ENCODE measurements around the gene PTPN13. TPM values are rescaled to one million over a fixed set of nuclear protein-coding genes. Genes with fewer than 3 reads are reported as not detected.

Gene PTPN13
- total RNA-seq, 1 donor from 2014 or later: 24.9 TPM

GRCh38 chr4:86592553-86593249 is 1.4 kb upstream of the PTPN13 start:
- DNase-seq (ENCODE audit: low spot score): no peak

GRCh38 chr4:86594559-86595425 is 677 bp downstream of the PTPN13 start:
- DNase-seq (ENCODE audit: low spot score): peak; percentile 33

- DNase-seq (ENCODE audit: low spot score): no peak
Observed at GRCh38 chr4:86595426-86595805, 1.3 kb downstream of the PTPN13 start.

- DNase-seq (ENCODE audit: low spot score): no peak
Observed at GRCh38 chr4:86596807-86597206, 2.7 kb downstream of the PTPN13 start.

- DNase-seq (ENCODE audit: low spot score): no peak
Observed at GRCh38 chr4:86600007-86600653, 6.0 kb downstream of the PTPN13 start.

GRCh38 chr4:86603311-86603885 is 9.3 kb downstream of the PTPN13 start:
- DNase-seq (ENCODE audit: low spot score): no peak

GRCh38 chr4:86606809-86607208 is 12.7 kb downstream of the PTPN13 start:
- DNase-seq (ENCODE audit: low spot score): no peak

GRCh38 chr4:86608757-86609375 is 14.8 kb downstream of the PTPN13 start:
- no peak for DNase-seq (ENCODE audit: low spot score)

GRCh38 chr4:86611757-86612156 is 17.6 kb downstream of the PTPN13 start:
- no peak for DNase-seq (ENCODE audit: low spot score)

GRCh38 chr4:86613734-86614133 is 19.6 kb downstream of the PTPN13 start:
- DNase-seq (ENCODE audit: low spot score): no peak

- no peak for DNase-seq (ENCODE audit: low spot score)
Observed at GRCh38 chr4:86614865-86615264, 20.8 kb downstream of the PTPN13 start.

- DNase-seq (ENCODE audit: low spot score): no peak
Observed at GRCh38 chr4:86615501-86615900, 21.4 kb downstream of the PTPN13 start.

- no peak for DNase-seq (ENCODE audit: low spot score)
Observed at GRCh38 chr4:86619656-86620055, 25.5 kb downstream of the PTPN13 start.

- no peak for DNase-seq (ENCODE audit: low spot score)
Observed at GRCh38 chr4:86621435-86621834, 27.3 kb downstream of the PTPN13 start.

GRCh38 chr4:86626066-86626465 is 32.0 kb downstream of the PTPN13 start:
- DNase-seq (ENCODE audit: low spot score): no peak

- DNase-seq (ENCODE audit: low spot score): no peak
Observed at GRCh38 chr4:86627462-86628135, 33.5 kb downstream of the PTPN13 start.

GRCh38 chr4:86630629-86631028 is 36.5 kb downstream of the PTPN13 start:
- DNase-seq (ENCODE audit: low spot score): no peak

- no peak for DNase-seq (ENCODE audit: low spot score)
Observed at GRCh38 chr4:86631166-86631565, 37.1 kb downstream of the PTPN13 start.

GRCh38 chr4:86633854-86634253 is 39.7 kb downstream of the PTPN13 start:
- DNase-seq (ENCODE audit: low spot score): no peak

- no peak for DNase-seq (ENCODE audit: low spot score)
Observed at GRCh38 chr4:86640469-86640868, 46.4 kb downstream of the PTPN13 start.

- no peak for DNase-seq (ENCODE audit: low spot score)
Observed at GRCh38 chr4:86641516-86642090, 47.5 kb downstream of the PTPN13 start.
